Pancreas (tissue), 10 donors: ENCODE measurements around the gene NRAP. TPM values are rescaled to one million over a fixed set of nuclear protein-coding genes. Genes with fewer than 3 reads are reported as not detected.

Experiments used
- ATAC-seq, 4 donors: fragments of 200-7000 bp; cut with Tn5 transposase; one replicate each; pipeline versions ENCODE4 v1.8.0 to v1.9.1; 2020; ENCODE audit warnings: mild to moderate bottlenecking in 4 of 4, moderate library complexity in 4 of 4
- DNase-seq, 6 donors: peaks; one replicate each; pipeline ENCODE4 v3.0.0-alpha.2; 2020
- FAIRE-seq: peaks from 2 replicates; lab custom pipeline; 2012; peaks lifted over from hg19 to GRCh38; lab: Jason Lieb, UNC
- H3K27ac ChIP-seq, 4 donors: fragments of 200-600 bp; sonication (generic); 1 replicate in 3 of 4; 2 replicates in 1 of 4; pipeline versions ENCODE4 v1.5.0 to v1.8.0; 2020
- H3K27me3 ChIP-seq, 4 donors: fragments of 200-600 bp; one replicate each; pipeline ENCODE4 v1.8.0; 2021
- H3K36me3 ChIP-seq, 3 donors: fragments of 200-600 bp; sonication (generic) in 1 of 3; one replicate each; pipeline versions ENCODE4 v1.5.0 to v1.8.0; 2020 to 2021
- H3K4me1 ChIP-seq, 3 donors: fragments of 200-600 bp; one replicate each; pipeline ENCODE4 v1.8.0; 2021
- H3K4me3 ChIP-seq, 4 donors: fragments of 200-600 bp; sonication (generic) in 2 of 4; one replicate each; pipeline versions ENCODE4 v1.5.0 to v1.8.0; 2020 to 2021
- H3K9me3 ChIP-seq, 4 donors: fragments of 200-600 bp; one replicate each; pipeline ENCODE4 v1.8.0; 2021
- CTCF ChIP-seq, 4 donors: fragments of 200-600 bp; sonication (generic) in 3 of 4; IDR thresholded peaks; one replicate each; pipeline versions ENCODE4 v1.5.0 to v1.8.0; 2021; ENCODE audit warnings: antibody characterized with exemption in 4 of 4
- WGBS, 2 donors: extraction: QIAGEN DNeasy Blood & Tissue Kit; methylation state at CpG; one replicate each; pipeline ENCODE4 v1.1.7; 2013; 5-methylcytosine and 5-hydroxymethylcytosine counted together
- intact Hi-C, 3 donors: fragments of 100-400 bp; cut with DNase I; formaldehyde crosslinking; loops; one replicate each; pipeline versions ENCODE4 v1.11.1 to v1.14.2; 2022
- polyA plus RNA-seq, 2 donors: library from polyadenylated mRNA; stranded (reverse); fragments of 200-250 nt; gene quantifications; one replicate each; pipeline ENCODE4 v1.2.3, GENCODE V29; 2013
- total RNA-seq, 6 donors: library from RNA; stranded (reverse); fragmentation: NEBNext Ultra II Directional in 4 of 6; extraction: Animal tissue kit (Norgen Biotek cat#: 25700) in 4 of 6; gene quantifications; one replicate each; pipeline versions ENCODE4 v1.2.1 to v1.2.4, GENCODE V29; 2021 to 2023
- donor health status: healthy with polysubstance abuse.
- donor health status: DM: no; HTN: no; CAD: no; lungs with moderate emphysema.
- donor health status: DM: no; HTN: no; CAD: no.
- donor health status: control.
- donor health status: control.
- donor health status: Bipolar disorder and iron deficiency.
- donor health status: DM: yes; HTN: yes; CAD: no.
- donor health status: DM: no; HTN: no; CAD: no.
- donor health status: DM: no; HTN: no; CAD: no.
- donor health status: DM: yes; HTN: yes; CAD: no.

NRAP gene
- total and polyA plus RNA-seq, 8 donors = 0.03 to 0.67 (median 0.04) TPM; not detected in 1

- ATAC-seq (no peak), DNase-seq (no peak), FAIRE-seq (no peak)
- intact Hi-C loops = no loop called here
- H3K4me1 ChIP-seq = peaks cover 6 to 8% (median 7%) of the 10 kb centered on the region in 3 donors
- no peaks in the 10 kb centered on the region for H3K9me3 ChIP-seq
- H3K27me3 ChIP-seq = no peaks in the 10 kb centered on the region
- 83 to 89% methylated on average over 5 of the region's 5 CpGs for WGBS, 2 donors
- no peak overlapping the region for H3K27ac ChIP-seq
- H3K36me3 ChIP-seq = no peaks in the 10 kb centered on the region
- H3K4me3 ChIP-seq = no peak overlapping the region
- TF ChIP-seq CTCF (IDR thresholded peaks at IDR 0.05) = no peak
Observed at GRCh38 chr10:113543107-113543955, 120.5 kb downstream of the NRAP start.

- FAIRE-seq (no peak), DNase-seq (no peak), ATAC-seq (peak; percentile 49 to 78 (median 68))
- Histone ChIP-seq H3K9me3 (no peaks in the 10 kb centered on the region), H3K4me1 (peaks cover 6 to 8% (median 7%) of the 10 kb centered on the region in 3 donors), H3K36me3 (no peaks in the 10 kb centered on the region), H3K27me3 (no peaks in the 10 kb centered on the region), H3K27ac (peak overlapping the region in 2 of 4 donors; percentile 23 to 59), H3K4me3 (no peak overlapping the region)
- intact Hi-C loops = no loop called here
- 15 to 22% methylated on average over 1 of the region's 1 CpG for WGBS, 2 donors
- TF ChIP-seq CTCF (IDR thresholded peaks at IDR 0.05) = no peak
Observed at GRCh38 chr10:113541549-113541927, 122.3 kb downstream of the NRAP start.

- no peak for FAIRE-seq
- peak in 4 of 6 donors; percentile 28 to 60 (median 50) for DNase-seq
- TF ChIP-seq CTCF (IDR thresholded peaks at IDR 0.05) = no peak
Observed at GRCh38 chr10:113540845-113541548, 122.8 kb downstream of the NRAP start.

GRCh38 chr10:113539789-113540188 is 124.1 kb downstream of the NRAP start:
- WGBS, 2 donors = 68 to 70% methylated on average over 7 of the region's 7 CpGs
- peak in 2 of 4 donors; percentile 23 to 65 for ATAC-seq

More at GRCh38 chr10:113540845-113541548, 122.8 kb downstream of the NRAP start:
- Histone ChIP-seq H3K9me3 (no peaks in the 10 kb centered on the region), H3K27ac (peak overlapping the region in 2 of 4 donors; percentile 23 to 59), H3K36me3 (no peaks in the 10 kb centered on the region), H3K4me3 (no peak overlapping the region), H3K4me1 (peaks cover 6 to 8% (median 7%) of the 10 kb centered on the region in 3 donors), H3K27me3 (no peaks in the 10 kb centered on the region)
- 21 to 25% methylated on average over 7 of the region's 7 CpGs for WGBS, 2 donors
- intact Hi-C loops = no loop called here
- peak; percentile 83 to 93 (median 88) for ATAC-seq

More at GRCh38 chr10:113539789-113540188, 124.1 kb downstream of the NRAP start:
- intact Hi-C loops = no loop called here
- Histone ChIP-seq H3K4me1 (peaks cover 6 to 8% (median 7%) of the 10 kb centered on the region in 3 donors), H3K27me3 (no peaks in the 10 kb centered on the region), H3K4me3 (no peak overlapping the region), H3K27ac (no peak overlapping the region), H3K36me3 (no peaks in the 10 kb centered on the region), H3K9me3 (no peaks in the 10 kb centered on the region)
- DNase-seq (no peak), FAIRE-seq (no peak)
- no peak for TF ChIP-seq CTCF (IDR thresholded peaks at IDR 0.05)

Other genes starting within 250 kb of the NRAP start
- 10 to 100 TPM in 5 of 6 donors, 1 to 10 TPM in 1; 9.3 to 51.7 (median 14.0) TPM for gene HABP2, start 111.0 kb downstream of the NRAP start, total RNA-seq
- 10 to 100 TPM in 1 of 2 donors, 1 to 10 TPM in 1; 8.8 to 34.9 TPM for gene HABP2, start 111.0 kb downstream of the NRAP start, polyA plus RNA-seq
- 10 to 100 TPM in 5 of 6 donors, 1 to 10 TPM in 1; 7.0 to 28.7 (median 15.1) TPM for gene CASP7, start 15.9 kb upstream of the NRAP start, total RNA-seq
- gene CASP7, start 15.9 kb upstream of the NRAP start, polyA plus RNA-seq = 10 to 100 TPM in 1 of 2 donors, 1 to 10 TPM in 1; 9.4 to 15.1 TPM
- 10 to 100 TPM in 4 of 6 donors, 1 to 10 TPM in 2; 6.0 to 28.2 (median 13.1) TPM for gene PLEKHS1, start 87.6 kb upstream of the NRAP start, total RNA-seq
- 10 to 100 TPM; 17.2 to 44.6 TPM for gene PLEKHS1, start 87.6 kb upstream of the NRAP start, polyA plus RNA-seq
- 1 to 10 TPM; 3.3 to 5.7 (median 4.7) TPM for gene DCLRE1A, start 190.0 kb upstream of the NRAP start, total RNA-seq
- gene DCLRE1A, start 190.0 kb upstream of the NRAP start, polyA plus RNA-seq = 1 to 10 TPM; 2.4 to 4.0 TPM
- 10 to 100 TPM; 15.8 to 24.0 (median 19.5) TPM for gene NHLRC2, start 190.6 kb upstream of the NRAP start, total RNA-seq
- 1 to 10 TPM; 4.3 to 6.4 TPM for gene NHLRC2, start 190.6 kb upstream of the NRAP start, polyA plus RNA-seq